Measurements from ENCODE around the gene PLA2G15.

The PLA2G15 gene

GRCh38 chr16:68231384-68232136, 13.6 kb upstream of the PLA2G15 start:
- in situ Hi-C loops (cut with MboI; ENCODE audit: low pct_unique_long_range_greater_than_20kb, low sequenced_read_pairs, unreplicated experiment): no loop called here
- DNase-seq (ENCODE audit: low spot score): no peak
- no peak for TF ChIP-seq CTCF (IDR thresholded peaks at IDR 0.05; ENCODE audit: extremely low read depth, insufficient read depth, missing control alignments)

- DNase-seq (ENCODE audit: low spot score): no peak
- in situ Hi-C loops (cut with MboI; ENCODE audit: low pct_unique_long_range_greater_than_20kb, low sequenced_read_pairs, unreplicated experiment): no loop called here
- no peak for TF ChIP-seq CTCF (IDR thresholded peaks at IDR 0.05; ENCODE audit: extremely low read depth, insufficient read depth, missing control alignments)
These were observed 12.8 kb upstream of the PLA2G15 start for GRCh38 chr16:68232335-68232734.

- no peak for TF ChIP-seq CTCF (IDR thresholded peaks at IDR 0.05; ENCODE audit: extremely low read depth, insufficient read depth, missing control alignments)
- no peak for DNase-seq (ENCODE audit: low spot score)
- in situ Hi-C loops (cut with MboI; ENCODE audit: low pct_unique_long_range_greater_than_20kb, low sequenced_read_pairs, unreplicated experiment): no loop called here
These were observed 11.9 kb upstream of the PLA2G15 start for GRCh38 chr16:68233085-68233834.

- TF ChIP-seq CTCF (IDR thresholded peaks at IDR 0.05; ENCODE audit: extremely low read depth, insufficient read depth, missing control alignments): no peak
These were observed 11.4 kb upstream of the PLA2G15 start for GRCh38 chr16:68233835-68234187.

GRCh38 chr16:68234188-68235107, 10.7 kb upstream of the PLA2G15 start:
- DNase-seq (ENCODE audit: low spot score): no peak
- no peak for TF ChIP-seq CTCF (IDR thresholded peaks at IDR 0.05; ENCODE audit: extremely low read depth, insufficient read depth, missing control alignments)
- in situ Hi-C loops (cut with MboI; ENCODE audit: low pct_unique_long_range_greater_than_20kb, low sequenced_read_pairs, unreplicated experiment): no loop called here

More at GRCh38 chr16:68233835-68234187, 11.4 kb upstream of the PLA2G15 start:
- in situ Hi-C loops (cut with MboI; ENCODE audit: low pct_unique_long_range_greater_than_20kb, low sequenced_read_pairs, unreplicated experiment): no loop called here
- no peak for DNase-seq (ENCODE audit: low spot score)

Measured in GM13977 (cell line).